Naive B cell (primary cell): ENCODE measurements around the gene SPRN. TPM values are rescaled to one million over a fixed set of nuclear protein-coding genes. Genes with fewer than 3 reads are reported as not detected.
"Not testable (repeated sequence)": the region's sequence is repeated elsewhere in the genome, so short reads cannot be mapped to it uniquely, and the experiment has no call there.

Experiments
- ATAC-seq, 2 donors: fragments of 150-1000 bp; cut with Tn5 transposase; 2 replicates each; pipeline ENCODE4 v1.10.0; 2021; ENCODE audit warnings: low read depth in 2 of 2, mild to moderate bottlenecking in 2 of 2, moderate library complexity in 2 of 2
- DNase-seq: peaks from one replicate; pipeline ENCODE4 v3.0.0; 2022
- H3K27ac Mint-ChIP-seq, 6 donors: one replicate each; pipeline ENCODE4 v1.8.0; 2020 to 2022; ENCODE audit warnings: mild to moderate bottlenecking in 6 of 6, mixed read lengths in 6 of 6, moderate library complexity in 5 of 6, inconsistent platforms in 2 of 6
- H3K27me3 Mint-ChIP-seq, 3 donors: one replicate each; pipeline ENCODE4 v1.8.0; 2021 to 2022; ENCODE audit warnings: mixed read lengths in 3 of 3, mild to moderate bottlenecking in 1 of 3
- H3K36me3 Mint-ChIP-seq, 2 donors: one replicate each; pipeline ENCODE4 v1.8.0; 2020 to 2022; ENCODE audit warnings: mixed read lengths in 2 of 2, inconsistent platforms in 1 of 2, mild to moderate bottlenecking in 1 of 2
- H3K4me1 Mint-ChIP-seq, 3 donors: one replicate each; pipeline ENCODE4 v1.8.0; 2020 to 2022; ENCODE audit warnings: mixed read lengths in 3 of 3, inconsistent platforms in 1 of 3, mild to moderate bottlenecking in 1 of 3, moderate library complexity in 1 of 3
- H3K4me3 Mint-ChIP-seq, 8 donors: one replicate each; pipeline ENCODE4 v1.8.0; 2020 to 2022; ENCODE audit warnings: mild to moderate bottlenecking in 8 of 8, mixed read lengths in 8 of 8, moderate library complexity in 8 of 8, inconsistent platforms in 2 of 8
- H3K9me3 Mint-ChIP-seq, 7 donors: one replicate each; pipeline ENCODE4 v1.8.0; 2020 to 2022; ENCODE audit warnings: mixed read lengths in 7 of 7, mild to moderate bottlenecking in 5 of 7, inconsistent platforms in 2 of 7, moderate library complexity in 1 of 7
- polyA plus RNA-seq, 6 donors: library from polyadenylated mRNA; unstranded; fragments of 300-500 nt; fragmentation: Illumina TruSeq; gene quantifications; one replicate each; pipeline ENCODE4 v1.2.3, GENCODE V29; 2021; ENCODE audit warnings: low read depth in 6 of 6

Gene SPRN
- polyA plus RNA-seq, 6 donors from 2014 or later = 0.28 to 0.68 (median 0.39) TPM; not detected in 1

- H3K4me1 Mint-ChIP-seq = peaks cover 9 to 28% (median 20%) of the 10 kb centered on the region in 3 donors
- ATAC-seq (no peak), DNase-seq (no peak)
- H3K36me3 Mint-ChIP-seq = peaks cover 3 to 23% of the 10 kb centered on the region in 2 donors
- H3K4me3 Mint-ChIP-seq = peak overlapping the region in 1 of 8 donors; percentile 15
- H3K9me3 Mint-ChIP-seq = peaks cover 3 to 15% (median 7%) of the 10 kb centered on the region in 7 donors
- no peak overlapping the region for H3K27ac Mint-ChIP-seq
- H3K27me3 Mint-ChIP-seq = peaks cover 8 to 25% (median 13%) of the 10 kb centered on the region in 3 donors
Measured at GRCh38 chr10:133441780-133442179, 17.4 kb upstream of the SPRN start.

DNA sequence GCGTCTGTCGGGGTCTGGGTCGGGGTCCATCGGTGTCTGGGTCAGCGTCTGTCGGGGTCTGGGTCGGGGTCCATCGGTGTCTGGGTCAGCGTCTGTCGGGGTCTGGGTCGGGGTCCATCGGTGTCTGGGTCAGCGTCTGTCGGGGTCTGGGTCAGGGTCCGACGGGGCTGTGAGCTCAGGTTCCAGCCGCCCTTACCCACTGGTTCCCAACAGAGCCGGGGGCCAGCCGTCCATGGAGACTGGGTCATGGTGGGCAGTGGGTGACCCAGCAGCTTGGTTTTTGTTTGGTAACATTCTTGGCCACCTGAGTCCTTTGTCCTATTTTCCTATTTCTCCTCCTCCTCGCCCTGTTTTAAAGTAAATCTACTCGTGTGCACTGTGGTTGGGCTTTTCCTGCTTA is 16.9 kb upstream of the SPRN start:
- ATAC-seq, DNase-seq, H3K27ac Mint-ChIP-seq: not testable (repeated sequence)
- peaks cover 10 to 22% (median 14%) of the 10 kb centered on the region in 3 donors for H3K27me3 Mint-ChIP-seq
- H3K36me3 Mint-ChIP-seq = peaks cover 0 to 19% of the 10 kb centered on the region in 2 donors
- peaks cover 0 to 15% (median 5%) of the 10 kb centered on the region in 7 donors for H3K9me3 Mint-ChIP-seq
- H3K4me1 Mint-ChIP-seq = peaks cover 9 to 28% (median 17%) of the 10 kb centered on the region in 3 donors
- H3K4me3 Mint-ChIP-seq = peak overlapping the region in 1 of 8 donors; percentile 15

GRCh38 chr10:133440633-133441285 is 16.3 kb upstream of the SPRN start:
- H3K36me3 Mint-ChIP-seq = peaks cover 0 to 18% of the 10 kb centered on the region in 2 donors
- H3K27ac Mint-ChIP-seq = no peak overlapping the region
- H3K4me1 Mint-ChIP-seq = peaks cover 9 to 28% (median 17%) of the 10 kb centered on the region in 3 donors

DNA sequence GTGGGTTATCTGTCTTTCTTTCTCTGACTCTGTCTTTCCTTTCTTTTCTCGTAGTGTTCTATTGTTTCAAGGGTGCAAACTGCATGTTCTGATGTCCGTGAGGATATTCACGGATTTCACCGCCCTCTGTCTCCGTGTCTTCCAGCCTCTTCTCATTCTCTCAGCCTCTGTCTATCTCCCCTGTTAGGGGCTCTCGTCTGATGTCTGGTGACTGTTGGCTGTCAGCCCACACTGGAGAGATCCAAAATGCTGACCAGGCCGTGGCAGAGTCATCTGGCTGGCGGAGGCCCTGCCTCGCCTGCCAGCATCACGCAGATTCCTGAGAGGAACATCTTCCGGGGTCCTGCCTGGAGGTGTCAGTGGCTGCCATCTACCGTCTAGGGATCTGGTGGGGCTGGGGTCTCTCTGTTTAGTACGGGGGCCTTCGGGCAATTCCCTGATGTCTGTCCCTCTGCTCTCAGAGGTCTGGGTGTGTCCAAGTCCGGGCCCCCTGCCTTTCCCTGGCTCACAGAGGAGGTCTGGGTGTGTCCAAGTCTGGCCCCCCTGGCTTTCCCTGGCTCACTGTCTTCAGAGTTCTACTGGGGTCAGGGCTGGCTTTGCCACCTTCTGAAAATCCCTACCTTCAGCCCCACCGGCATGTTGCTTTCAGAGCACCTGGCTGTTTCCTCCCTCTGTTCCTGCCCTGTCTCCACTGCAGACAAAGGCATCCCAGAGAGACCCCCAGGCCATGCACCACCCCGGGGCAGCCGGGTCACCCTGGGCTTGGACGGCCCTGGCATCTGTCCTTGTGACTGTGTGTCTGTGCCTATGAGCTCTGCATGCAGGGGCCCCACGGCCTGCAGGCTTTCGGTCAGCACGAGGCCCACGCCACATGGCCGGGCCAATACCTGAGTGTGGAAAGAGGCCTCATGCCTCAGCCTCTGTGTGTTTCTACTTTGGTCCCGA is 15.4 kb upstream of the SPRN start:
- peak overlapping the region in 1 of 6 donors; percentile 15 for H3K27ac Mint-ChIP-seq
- no peak overlapping the region for H3K4me3 Mint-ChIP-seq
- DNase-seq = no peak
- no peak for ATAC-seq
- peaks cover 0 to 8% of the 10 kb centered on the region in 2 donors for H3K36me3 Mint-ChIP-seq
- H3K4me1 Mint-ChIP-seq = peaks cover 9 to 20% (median 10%) of the 10 kb centered on the region in 3 donors
- peaks cover 0 to 11% (median 4%) of the 10 kb centered on the region in 7 donors for H3K9me3 Mint-ChIP-seq
- H3K27me3 Mint-ChIP-seq = peaks cover 7 to 13% (median 10%) of the 10 kb centered on the region in 3 donors

More at GRCh38 chr10:133440633-133441285, 16.3 kb upstream of the SPRN start:
- Mint-ChIP-seq H3K4me3 (no peak overlapping the region), H3K27me3 (peaks cover 10 to 22% (median 14%) of the 10 kb centered on the region in 3 donors), H3K9me3 (peaks cover 0 to 15% (median 6%) of the 10 kb centered on the region in 7 donors)
- no peak for ATAC-seq
- no peak for DNase-seq

DNA sequence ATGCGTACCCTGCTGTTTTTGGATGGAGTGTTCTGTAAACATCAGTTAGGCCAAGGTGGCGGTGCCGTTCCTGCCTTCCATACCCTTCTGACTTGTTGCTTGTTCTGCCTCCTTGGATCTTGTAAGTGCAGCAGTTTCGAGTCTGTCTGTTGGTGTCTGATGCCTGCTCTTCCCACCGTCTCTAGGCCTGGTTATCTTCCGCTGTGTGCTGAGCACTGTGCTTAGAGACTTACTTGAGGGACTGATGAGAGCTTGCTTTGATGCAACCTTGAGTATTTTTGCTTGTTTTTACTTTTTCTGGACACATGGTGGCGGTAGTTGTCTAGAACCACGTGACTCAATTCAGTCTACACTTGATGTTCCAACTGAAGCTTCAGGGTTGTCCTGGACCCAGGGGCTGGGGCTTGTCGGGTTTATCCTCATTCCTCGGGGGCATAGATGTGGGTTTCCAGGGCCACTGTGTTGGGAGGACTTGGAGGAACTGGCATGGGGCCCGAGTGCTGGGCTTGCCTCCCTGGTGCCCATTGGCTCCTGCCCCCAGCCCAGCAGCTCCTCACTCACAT is 14.4 kb upstream of the SPRN start:
- Mint-ChIP-seq H3K27me3 (peaks cover 7 to 13% (median 10%) of the 10 kb centered on the region in 3 donors), H3K27ac (no peak overlapping the region), H3K4me3 (no peak overlapping the region), H3K4me1 (peaks cover 9 to 20% (median 10%) of the 10 kb centered on the region in 3 donors), H3K36me3 (peaks cover 0 to 8% of the 10 kb centered on the region in 2 donors), H3K9me3 (peaks cover 0 to 9% (median 4%) of the 10 kb centered on the region in 7 donors)
- DNase-seq (no peak), ATAC-seq (no peak)

GRCh38 chr10:133432789-133433188 is 8.4 kb upstream of the SPRN start:
- H3K4me1 Mint-ChIP-seq, H3K36me3 Mint-ChIP-seq, ATAC-seq, DNase-seq, H3K4me3 Mint-ChIP-seq, H3K27ac Mint-ChIP-seq: not testable (repeated sequence)
- peaks cover 5 to 12% (median 7%) of the 10 kb centered on the region in 3 donors for H3K27me3 Mint-ChIP-seq
- H3K9me3 Mint-ChIP-seq = peaks cover 0 to 22% (median 9%) of the 10 kb centered on the region in 7 donors

- not testable (repeated sequence) for H3K36me3 Mint-ChIP-seq, ATAC-seq, H3K4me3 Mint-ChIP-seq, H3K4me1 Mint-ChIP-seq, DNase-seq, H3K27ac Mint-ChIP-seq
- peaks cover 5 to 12% (median 7%) of the 10 kb centered on the region in 3 donors for H3K27me3 Mint-ChIP-seq
- H3K9me3 Mint-ChIP-seq = peaks cover 0 to 20% (median 9%) of the 10 kb centered on the region in 7 donors
Measured at GRCh38 chr10:133431888-133432613, 7.6 kb upstream of the SPRN start.

DNA sequence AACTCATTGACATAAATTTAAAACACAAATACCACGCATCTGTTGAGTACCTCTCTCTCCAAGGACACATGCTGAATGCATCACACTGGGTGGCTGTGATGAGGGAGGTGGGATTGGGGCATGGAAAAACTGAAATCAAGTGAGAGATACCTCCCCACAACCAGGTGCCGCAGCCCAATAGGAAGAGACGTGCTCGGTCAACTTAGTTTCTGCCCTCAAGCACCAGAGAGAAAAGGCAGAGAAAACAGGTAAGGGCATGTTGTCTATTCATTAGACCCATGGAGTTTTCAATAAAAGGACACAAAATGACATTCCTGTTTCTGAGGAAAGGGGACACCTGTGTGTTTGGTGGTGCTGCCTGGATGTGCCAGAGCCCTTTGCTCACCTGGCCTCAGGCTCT is 5.1 kb upstream of the SPRN start:
- not testable (repeated sequence) for H3K27me3 Mint-ChIP-seq, H3K36me3 Mint-ChIP-seq

GRCh38 chr10:133424102-133424501 is 323 bp downstream of the SPRN start:
- not testable (repeated sequence) for H3K4me1 Mint-ChIP-seq, H3K27ac Mint-ChIP-seq, H3K9me3 Mint-ChIP-seq, H3K27me3 Mint-ChIP-seq, H3K36me3 Mint-ChIP-seq, DNase-seq
- ATAC-seq = peak; percentile 30 to 51
- H3K4me3 Mint-ChIP-seq = peak overlapping the region in 1 of 8 donors; percentile 78

More for the DNA sequence above, 5.1 kb upstream of the SPRN start:
- H3K4me1 Mint-ChIP-seq, ATAC-seq, DNase-seq, H3K4me3 Mint-ChIP-seq: not testable (repeated sequence)
- peaks cover 0 to 15% (median 9%) of the 10 kb centered on the region in 7 donors for H3K9me3 Mint-ChIP-seq
- peak overlapping the region in 2 of 6 donors; percentile 34 to 64 for H3K27ac Mint-ChIP-seq

- peaks cover 0 to under 1% (median 0%) of the 10 kb centered on the region in 7 donors for H3K9me3 Mint-ChIP-seq
- peaks cover 6 to 10% (median 10%) of the 10 kb centered on the region in 3 donors for H3K4me1 Mint-ChIP-seq
- peak overlapping the region in 6 of 8 donors; percentile 56 to 84 (median 73) for H3K4me3 Mint-ChIP-seq
- H3K27ac Mint-ChIP-seq = peak overlapping the region in 3 of 6 donors; percentile 34 to 47 (median 37)
- peaks cover 0 to 8% of the 10 kb centered on the region in 2 donors for H3K36me3 Mint-ChIP-seq
- ATAC-seq = peak; percentile 53 to 68
- DNase-seq = no peak
- no peaks in the 10 kb centered on the region for H3K27me3 Mint-ChIP-seq
Measured at GRCh38 chr10:133422807-133423771, 1.3 kb downstream of the SPRN start.

GRCh38 chr10:133422223-133422806 is 2.1 kb downstream of the SPRN start:
- ATAC-seq (no peak), DNase-seq (no peak)
- no peaks in the 10 kb centered on the region for H3K9me3 Mint-ChIP-seq
- peak overlapping the region in 1 of 6 donors; percentile 34 for H3K27ac Mint-ChIP-seq
- peaks cover 6 to 10% (median 10%) of the 10 kb centered on the region in 3 donors for H3K4me1 Mint-ChIP-seq
- no peaks in the 10 kb centered on the region for H3K27me3 Mint-ChIP-seq
- peaks cover 0 to 8% of the 10 kb centered on the region in 2 donors for H3K36me3 Mint-ChIP-seq
- peak overlapping the region in 5 of 8 donors; percentile 29 to 78 (median 54) for H3K4me3 Mint-ChIP-seq
